Stomach (tissue), 4 donors: Measurements from ENCODE around the gene SLC22A5.

Experiments
- CTCF ChIP-seq, 7 experiments: fragments of 450-650 bp in 4 of 7; fragments of 200-600 bp in 3 of 7; sonication (generic) in 3 of 7; IDR thresholded peaks; one replicate each; pipeline ENCODE4 v1.5.1; 2016 to 2019; ENCODE audit warnings: antibody characterized with exemption in 7 of 7, control low read depth in 2 of 7, mild to moderate bottlenecking in 1 of 7
- POLR2A ChIP-seq, 4 donors: fragments of 450-650 bp; IDR thresholded peaks; one replicate each; pipeline ENCODE4 v1.6.1; 2016; ENCODE audit warnings: antibody characterized with exemption in 4 of 4, control low read depth in 2 of 4, mild to moderate bottlenecking in 1 of 4, moderate library complexity in 1 of 4
- POLR2AphosphoS5 ChIP-seq, 3 donors: sonication (generic); formaldehyde crosslinking; IDR thresholded peaks; one replicate each; pipeline ENCODE4 v1.6.1; 2016; ENCODE audit warnings: antibody characterized with exemption in 3 of 3

GRCh38 chr5:132397224-132397623 lies 27.7 kb downstream of the SLC22A5 start:
- TF ChIP-seq CTCF (IDR thresholded peaks at IDR 0.05) (no peak), POLR2A (IDR thresholded peaks at IDR 0.05) (no peak), POLR2AphosphoS5 (IDR thresholded peaks at IDR 0.05) (no peak)
